Glutamatergic neuron (in vitro differentiated cells): ENCODE data around the gene USH1G. TPM values are rescaled to one million over a fixed set of nuclear protein-coding genes. Genes with fewer than 3 reads are reported as not detected.

Experiments
- DNase-seq: peaks from one replicate; pipeline ENCODE4 v3.0.0; 2022
- H3K27ac Mint-ChIP-seq: one replicate; pipeline ENCODE4 v1.8.0; 2020; ENCODE audit warnings: mild to moderate bottlenecking, mixed read lengths, inconsistent platforms; ENCODE audit not compliant: unreplicated experiment
- H3K27me3 Mint-ChIP-seq: one replicate; pipeline ENCODE4 v1.8.0; 2020; ENCODE audit warnings: mild to moderate bottlenecking, moderate library complexity, mixed read lengths, inconsistent platforms; ENCODE audit not compliant: unreplicated experiment
- H3K36me3 Mint-ChIP-seq: one replicate; pipeline ENCODE4 v1.8.0; 2020; ENCODE audit warnings: mild to moderate bottlenecking, mixed read lengths, inconsistent platforms; ENCODE audit not compliant: unreplicated experiment
- H3K4me1 Mint-ChIP-seq: one replicate; pipeline ENCODE4 v1.8.0; 2020; ENCODE audit warnings: mild to moderate bottlenecking, low read depth, mixed read lengths, inconsistent platforms; ENCODE audit not compliant: unreplicated experiment
- H3K4me3 Mint-ChIP-seq: one replicate; pipeline ENCODE4 v1.8.0; 2020; ENCODE audit warnings: mild to moderate bottlenecking, mixed read lengths, inconsistent platforms; ENCODE audit not compliant: unreplicated experiment
- H3K9me3 Mint-ChIP-seq: one replicate; pipeline ENCODE4 v1.8.0; 2020; ENCODE audit warnings: mild to moderate bottlenecking, moderate library complexity, mixed read lengths, inconsistent platforms; ENCODE audit not compliant: unreplicated experiment
- long read RNA-seq: library from polyadenylated mRNA; unstranded; transcript quantifications from one replicate; pipeline ENCODE4 v2.0.0, GENCODE V29; 2020; ENCODE audit not compliant: unreplicated experiment
- total RNA-seq: library from RNA; stranded (reverse); fragmentation: NEBNext Ultra II Directional; extraction: Animal tissue kit (Norgen Biotek cat#: 25700); gene quantifications from one replicate; pipeline ENCODE4 v1.2.1, GENCODE V29; 2021; ENCODE audit not compliant: unreplicated experiment
- TF ChIP-seq, protein P1 (sequence below): fragments of 200-600 bp; sonication (generic); IDR thresholded peaks from one replicate; pipeline ENCODE4 v1.5.0; 2021; ENCODE audit not compliant: partially characterized antibody, unreplicated experiment

USH1G gene
- total RNA-seq, result 0.12 TPM
- long read RNA-seq, result 0 reads

GRCh38 chr17:74922694-74923537, at the start of gene USH1G:
TSS of gene USH1G (minus strand) at chr17:74923255. CDS start at chr17:74923073, 182 bp downstream.
- H3K27ac Mint-ChIP-seq, result no peak within 1 kb of the TSS
- peaks cover 21% of the 10 kb centered on the region for H3K27me3 Mint-ChIP-seq
- TF ChIP-seq, protein P1, sequence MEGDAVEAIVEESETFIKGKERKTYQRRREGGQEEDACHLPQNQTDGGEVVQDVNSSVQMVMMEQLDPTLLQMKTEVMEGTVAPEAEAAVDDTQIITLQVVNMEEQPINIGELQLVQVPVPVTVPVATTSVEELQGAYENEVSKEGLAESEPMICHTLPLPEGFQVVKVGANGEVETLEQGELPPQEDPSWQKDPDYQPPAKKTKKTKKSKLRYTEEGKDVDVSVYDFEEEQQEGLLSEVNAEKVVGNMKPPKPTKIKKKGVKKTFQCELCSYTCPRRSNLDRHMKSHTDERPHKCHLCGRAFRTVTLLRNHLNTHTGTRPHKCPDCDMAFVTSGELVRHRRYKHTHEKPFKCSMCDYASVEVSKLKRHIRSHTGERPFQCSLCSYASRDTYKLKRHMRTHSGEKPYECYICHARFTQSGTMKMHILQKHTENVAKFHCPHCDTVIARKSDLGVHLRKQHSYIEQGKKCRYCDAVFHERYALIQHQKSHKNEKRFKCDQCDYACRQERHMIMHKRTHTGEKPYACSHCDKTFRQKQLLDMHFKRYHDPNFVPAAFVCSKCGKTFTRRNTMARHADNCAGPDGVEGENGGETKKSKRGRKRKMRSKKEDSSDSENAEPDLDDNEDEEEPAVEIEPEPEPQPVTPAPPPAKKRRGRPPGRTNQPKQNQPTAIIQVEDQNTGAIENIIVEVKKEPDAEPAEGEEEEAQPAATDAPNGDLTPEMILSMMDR, result no peak
- H3K36me3 Mint-ChIP-seq, result no peaks in the 10 kb centered on the region
- no peak within 1 kb of the TSS for H3K4me3 Mint-ChIP-seq
- no peaks in the 10 kb centered on the region for H3K9me3 Mint-ChIP-seq
- DNase-seq, result no peak
- peaks cover 2% of the 10 kb centered on the region for H3K4me1 Mint-ChIP-seq

DNA sequence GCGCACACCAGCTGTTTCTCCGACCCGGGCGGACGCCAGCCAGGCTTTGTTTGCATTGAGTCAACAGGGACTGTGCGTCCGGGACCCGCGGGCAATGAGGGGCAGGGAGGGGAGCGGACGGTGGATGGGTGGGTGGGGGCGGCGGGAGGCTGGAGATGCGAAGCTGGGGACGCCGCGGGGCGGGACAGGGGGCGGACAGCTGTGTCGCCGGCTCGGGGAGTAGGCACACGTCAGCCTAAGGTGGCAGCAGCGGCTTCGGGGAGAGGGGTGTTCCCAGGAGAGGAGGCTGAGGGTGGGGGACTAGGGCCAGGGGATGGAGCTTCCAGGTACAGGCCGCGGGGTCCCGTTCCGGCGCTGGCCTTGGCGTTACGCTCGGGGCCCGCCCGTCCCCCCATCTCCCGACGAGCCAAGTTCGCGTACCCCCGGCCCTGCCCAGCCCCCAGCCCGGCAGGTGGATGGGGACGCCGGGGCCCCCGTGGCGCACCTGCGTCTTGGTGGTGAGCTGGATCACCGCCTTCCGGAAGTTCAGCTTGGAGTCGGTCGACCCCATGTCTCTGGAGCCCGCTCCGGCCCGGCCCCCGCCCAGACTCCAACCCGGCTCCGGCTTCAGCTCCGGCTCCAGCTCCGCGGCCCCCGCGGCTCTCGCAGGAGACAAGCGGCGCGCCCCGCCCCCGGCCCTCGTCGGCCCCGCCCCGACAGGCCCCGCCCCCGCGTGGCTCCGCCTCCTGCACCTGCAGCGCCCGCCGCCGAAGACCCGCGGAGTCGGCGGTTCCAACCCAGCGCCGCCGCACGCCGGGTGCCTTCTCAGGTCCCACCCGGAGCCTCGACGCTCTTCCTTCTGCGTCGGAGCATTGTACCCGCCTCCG, 49.3 kb upstream of the USH1G start, which contains the start of gene HID1:
Gene HID1 (minus strand): TSS at position 653 of the 866 bp plus-strand sequence. CDS start 103 bp downstream, at position 550.
- no peaks in the 10 kb centered on the region for H3K4me1 Mint-ChIP-seq
- TF ChIP-seq, protein P1, result no peak
- peak within 1 kb of the TSS; percentile 87 for H3K27ac Mint-ChIP-seq
- H3K9me3 Mint-ChIP-seq, result peaks cover 4% of the 10 kb centered on the region
- H3K36me3 Mint-ChIP-seq, result no peaks in the 10 kb centered on the region
- peaks cover 10% of the 10 kb centered on the region for H3K27me3 Mint-ChIP-seq
- peak within 1 kb of the TSS; percentile 91 for H3K4me3 Mint-ChIP-seq
- peak; percentile 89 for DNase-seq

DNA sequence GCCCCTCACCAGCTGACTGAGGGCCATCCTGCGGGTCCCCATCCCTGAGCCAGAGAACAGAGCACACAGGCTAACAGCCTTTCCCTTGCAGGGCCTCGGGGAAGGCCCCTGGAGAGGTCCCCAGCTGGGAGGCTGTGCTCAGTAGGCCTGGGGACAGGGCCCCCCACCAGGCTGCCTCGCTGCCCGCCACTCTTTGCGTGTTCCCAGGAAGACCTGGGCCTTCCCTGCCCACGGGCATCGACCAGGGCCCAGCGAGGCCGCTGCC, 48.7 kb upstream of the USH1G start:
- H3K27me3 Mint-ChIP-seq, result peaks cover 9% of the 10 kb centered on the region
- DNase-seq, result no peak
- H3K36me3 Mint-ChIP-seq, result no peaks in the 10 kb centered on the region
- TF ChIP-seq, protein P1, result no peak
- peak overlapping the region; percentile 56 for H3K27ac Mint-ChIP-seq
- peaks cover 4% of the 10 kb centered on the region for H3K9me3 Mint-ChIP-seq
- peak overlapping the region; percentile 86 for H3K4me3 Mint-ChIP-seq
- no peaks in the 10 kb centered on the region for H3K4me1 Mint-ChIP-seq

- Mint-ChIP-seq H3K27me3 (peaks cover 8% of the 10 kb centered on the region), H3K27ac (peak overlapping the region; percentile 56), H3K4me1 (no peaks in the 10 kb centered on the region)
Observed at GRCh38 chr17:74971069-74971841, 48.2 kb upstream of the USH1G start.

More at GRCh38 chr17:74971069-74971841, 48.2 kb upstream of the USH1G start:
- H3K9me3 Mint-ChIP-seq, result peaks cover 4% of the 10 kb centered on the region
- no peaks in the 10 kb centered on the region for H3K36me3 Mint-ChIP-seq
- no peak for DNase-seq
- TF ChIP-seq, protein P1, result no peak
- peak overlapping the region; percentile 86 for H3K4me3 Mint-ChIP-seq
